GM19023 (cell line): Measurements from ENCODE around the gene CALM1.

Experiments used
- ATAC-seq: cut with Tn5 transposase; IDR thresholded peaks from one replicate; pipeline ENCODE4 v1.9.1; 2021; ENCODE audit warnings: mild to moderate bottlenecking, moderate library complexity; ENCODE audit not compliant: unreplicated experiment

The CALM1 gene

GRCh38 chr14:90407230-90407629 is 10.4 kb downstream of the CALM1 start:
- no peak for ATAC-seq

GRCh38 chr14:90408713-90409112 is 11.9 kb downstream of the CALM1 start:
- no peak for ATAC-seq

- no peak for ATAC-seq
These were observed 12.4 kb downstream of the CALM1 start for GRCh38 chr14:90409209-90409730.

DNA sequence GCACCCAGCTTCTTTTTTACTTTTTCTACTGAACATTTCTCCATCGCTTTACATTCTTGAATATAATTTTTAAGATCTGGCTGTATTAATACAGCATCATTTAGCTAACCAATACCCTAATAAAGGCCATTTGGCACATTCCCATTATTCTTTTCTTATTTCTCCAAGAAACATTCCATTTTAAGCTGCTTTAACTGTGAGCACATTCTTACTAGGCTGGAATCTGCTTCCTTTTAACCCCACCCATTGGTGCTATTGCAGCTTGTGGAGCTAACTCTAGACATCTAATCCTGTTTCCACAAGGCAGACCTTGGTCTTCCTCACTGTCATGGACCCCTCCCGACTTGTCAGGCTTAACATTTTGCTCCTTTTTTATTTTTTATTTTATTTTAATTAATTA is 15.2 kb downstream of the CALM1 start:
- ATAC-seq, result no peak

DNA sequence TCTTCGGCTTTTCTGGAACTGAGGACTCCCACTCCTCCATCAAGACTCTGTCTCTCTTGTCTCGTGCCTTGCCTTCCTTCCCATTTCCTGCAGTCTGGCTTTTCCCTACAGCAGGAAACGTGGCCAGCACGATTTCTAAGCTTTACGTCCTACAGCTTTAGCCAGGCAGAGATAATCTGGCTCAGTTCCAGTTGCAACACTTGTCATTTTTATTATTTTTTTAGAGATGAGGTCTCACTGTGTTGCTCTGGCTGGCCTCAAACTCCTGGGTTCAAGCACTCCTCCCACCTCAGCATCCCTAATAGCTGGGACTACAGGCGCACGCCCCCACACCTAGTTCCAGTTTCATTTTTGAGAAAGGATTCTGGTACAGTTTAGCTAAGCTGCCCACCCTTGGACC is 19.9 kb downstream of the CALM1 start:
- ATAC-seq, result no peak

DNA sequence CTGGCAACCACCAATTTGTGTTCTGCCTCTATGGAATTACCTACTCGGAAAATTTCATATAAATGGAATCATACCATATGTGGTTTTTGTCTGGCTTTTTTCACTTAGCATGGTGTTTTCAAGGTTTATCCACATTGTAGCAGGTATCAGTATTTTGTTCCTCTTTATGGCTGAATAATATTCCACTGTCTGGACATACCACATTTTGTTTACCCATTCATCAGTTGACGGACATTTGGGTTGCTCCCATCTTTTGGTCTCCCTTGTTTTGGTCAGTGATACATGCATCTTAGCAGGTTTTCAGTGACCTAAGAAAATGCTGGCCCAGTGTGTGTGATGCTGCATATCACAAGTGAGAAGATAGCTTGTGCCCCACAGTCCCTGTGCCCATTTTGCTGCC is 21.2 kb downstream of the CALM1 start:
- no peak for ATAC-seq

GRCh38 chr14:90419200-90419599 is 22.4 kb downstream of the CALM1 start:
- no peak for ATAC-seq

GRCh38 chr14:90421001-90421631 is 24.3 kb downstream of the CALM1 start:
- no peak for ATAC-seq

GRCh38 chr14:90421632-90422020 is 24.8 kb downstream of the CALM1 start:
- no peak for ATAC-seq

DNA sequence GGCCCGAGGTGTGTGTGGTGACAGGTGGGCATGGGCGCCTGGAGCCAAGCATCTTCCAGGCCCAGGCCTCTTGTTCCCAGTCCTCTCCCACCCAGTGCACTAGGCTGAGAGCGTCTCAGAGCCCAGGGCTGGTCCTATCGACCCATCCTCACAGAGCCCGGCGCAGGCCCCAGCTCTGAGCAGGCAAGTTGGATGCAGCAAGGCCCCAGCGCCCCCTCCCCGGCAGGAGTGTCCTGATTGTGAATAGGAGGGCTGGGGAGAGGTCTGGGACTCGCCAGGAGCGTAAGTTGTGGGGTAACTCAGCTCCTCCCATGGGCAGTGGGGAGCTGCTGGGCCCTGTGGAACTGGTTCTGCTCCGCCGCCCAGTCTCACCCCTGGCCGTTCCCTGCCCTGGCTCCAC is 26.3 kb downstream of the CALM1 start:
- ATAC-seq, result no peak

GRCh38 chr14:90424075-90424474 is 27.2 kb downstream of the CALM1 start:
- ATAC-seq, result no peak

GRCh38 chr14:90424686-90425372 is 28.0 kb downstream of the CALM1 start:
- no peak for ATAC-seq

GRCh38 chr14:90425373-90425879 is 28.6 kb downstream of the CALM1 start:
- ATAC-seq, result no peak

DNA sequence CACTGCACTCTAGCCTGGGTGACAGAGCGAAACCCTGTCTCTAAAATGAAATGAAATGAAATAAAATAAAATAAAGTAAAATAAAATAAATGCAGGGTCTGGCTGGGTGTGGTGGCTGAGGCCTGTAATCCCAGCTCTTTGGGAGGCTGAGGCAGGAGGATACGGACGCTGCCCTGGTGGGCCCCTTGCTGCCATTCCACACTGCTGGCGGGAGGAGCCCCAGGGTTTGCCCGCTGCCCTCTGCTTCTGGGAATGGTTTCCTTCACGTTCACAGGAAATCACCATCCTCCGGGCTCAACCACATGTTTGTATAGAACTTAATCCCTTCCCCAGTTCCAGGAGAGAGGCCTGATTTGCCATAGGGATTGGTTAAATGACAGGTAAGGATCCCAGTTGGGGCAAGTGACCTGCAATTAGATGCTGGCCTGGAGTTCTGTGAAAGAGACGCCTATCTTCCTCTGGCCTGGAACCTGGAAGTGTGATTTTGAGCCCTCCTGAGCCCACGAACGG is 29.3 kb downstream of the CALM1 start:
- no peak for ATAC-seq

DNA sequence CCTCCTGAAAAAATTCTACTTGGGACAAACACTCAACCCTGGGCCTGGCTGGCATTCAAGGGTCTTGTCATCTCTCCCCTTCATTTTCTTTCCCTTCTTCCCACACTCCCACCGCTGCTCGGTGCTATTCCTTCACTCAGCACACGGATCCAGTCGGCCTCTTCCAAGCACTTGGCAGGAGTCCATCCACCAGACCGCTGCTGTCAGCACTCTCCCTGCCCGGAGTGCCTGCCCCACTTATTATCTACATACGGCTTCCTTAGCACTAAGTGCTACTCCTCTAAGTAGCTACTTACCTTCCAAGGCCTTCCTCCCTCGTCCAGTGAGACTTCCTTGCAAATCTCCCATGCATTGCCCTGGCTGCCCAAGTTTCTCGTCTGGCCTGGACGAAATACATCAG is 29.8 kb downstream of the CALM1 start:
- ATAC-seq, result no peak

GRCh38 chr14:90427848-90428426 is 31.1 kb downstream of the CALM1 start:
- ATAC-seq, result no peak

- ATAC-seq, result no peak
These were observed 31.8 kb downstream of the CALM1 start for GRCh38 chr14:90428676-90429075.

- no peak for ATAC-seq
These were observed 32.4 kb downstream of the CALM1 start for GRCh38 chr14:90429236-90429635.

DNA sequence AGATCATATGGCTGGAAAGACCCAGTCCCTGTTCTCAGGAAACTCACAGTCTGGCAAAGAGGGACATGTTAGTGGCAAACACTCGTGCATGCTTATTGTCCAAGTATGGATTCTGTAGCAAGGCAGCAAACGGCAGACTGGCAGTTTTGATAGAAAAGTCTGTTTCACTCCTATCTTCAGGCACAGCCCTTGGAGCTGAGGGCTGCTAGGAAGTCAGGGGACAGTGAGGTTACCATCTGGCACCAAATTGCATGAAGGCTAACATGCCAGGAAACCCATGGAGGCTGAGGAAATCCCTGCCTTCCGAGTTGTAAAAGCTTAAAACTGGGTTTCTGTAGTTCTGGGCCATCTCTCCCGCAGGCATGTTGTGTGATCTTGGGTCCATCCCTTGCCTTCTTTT is 32.9 kb downstream of the CALM1 start:
- no peak for ATAC-seq

DNA sequence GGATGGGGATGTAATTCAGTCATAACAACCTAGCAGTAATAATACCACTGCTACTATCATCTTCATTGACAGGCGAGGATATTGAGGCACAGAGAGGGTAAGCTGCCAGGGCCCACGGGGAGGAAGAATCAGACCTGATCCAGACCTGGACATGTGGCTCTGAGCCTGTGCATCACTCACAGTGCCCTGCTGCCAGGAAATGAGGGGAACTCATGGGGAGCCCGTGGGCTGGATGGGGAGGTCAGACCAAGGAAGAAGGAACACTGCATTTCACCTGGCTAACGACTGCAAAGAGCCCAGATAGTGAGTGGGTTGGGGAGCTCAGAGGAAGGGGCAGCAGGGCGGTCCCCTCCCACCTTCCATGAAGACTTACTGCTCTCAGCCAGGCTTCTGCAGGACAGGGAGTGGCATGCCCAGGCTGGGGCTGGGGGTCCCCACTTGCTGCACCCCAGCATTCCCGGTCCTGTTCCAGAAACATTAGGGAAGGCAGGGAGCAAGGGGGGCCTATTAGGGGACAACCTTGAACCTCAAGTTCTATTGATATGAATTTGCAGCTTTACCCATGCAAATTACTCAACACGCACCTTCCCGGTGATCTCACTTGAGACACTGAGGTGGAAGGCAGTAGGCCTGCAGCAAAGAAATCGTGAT is 37.7 kb downstream of the CALM1 start:
- no peak for ATAC-seq

GRCh38 chr14:90438841-90439240 is 42.0 kb downstream of the CALM1 start:
- ATAC-seq, result no peak
